Limb (tissue), 2 donors: Measurements from ENCODE around the gene LIF.

Source experiments
- DNase-seq, 2 donors: peaks; one replicate each; pipeline ENCODE4 v3.0.0-alpha.2; 2016; ENCODE audit errors: extremely low spot score in 2 of 2

The LIF gene

DNA sequence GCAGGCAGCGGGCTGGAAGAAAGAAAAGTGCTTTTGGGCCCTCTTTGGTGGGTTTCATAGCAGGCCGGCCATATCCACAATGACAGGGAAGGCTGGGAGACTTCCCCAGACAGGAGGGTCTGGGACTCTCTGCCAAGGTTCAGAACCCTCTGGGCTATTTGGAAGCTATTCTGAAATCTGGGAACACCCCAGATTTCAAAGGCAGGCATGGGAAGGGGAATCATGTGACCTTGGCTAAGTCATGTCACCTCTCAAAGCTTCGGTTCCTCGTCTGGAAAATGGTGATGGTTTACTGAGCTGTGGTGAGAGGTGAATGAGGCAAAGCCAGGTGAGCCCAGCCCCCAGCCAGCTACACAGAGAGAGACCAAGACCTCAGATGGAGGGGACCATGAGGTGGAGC, 38.1 kb upstream of the LIF start:
- DNase-seq: no peak

DNA sequence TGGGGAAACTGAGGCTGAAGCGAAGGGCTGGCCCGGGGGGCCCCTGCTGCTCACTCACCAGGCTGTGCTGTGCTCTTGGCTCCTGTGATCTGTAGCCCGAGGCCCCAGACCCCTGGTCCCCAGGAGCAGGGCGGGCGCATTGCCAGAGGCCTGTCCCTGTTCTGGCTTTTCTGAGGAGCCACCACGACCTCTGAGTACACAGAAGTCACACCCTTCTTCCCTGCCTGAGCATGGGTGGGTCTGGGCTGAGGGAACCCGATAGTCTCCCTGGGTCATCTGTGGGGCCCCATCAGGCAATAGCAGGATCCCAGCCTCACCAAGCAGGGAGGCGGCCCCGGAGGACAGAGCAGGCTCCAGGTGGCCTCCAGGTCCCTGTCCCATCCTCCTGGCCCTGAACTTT, 37.6 kb upstream of the LIF start:
- no peak for DNase-seq

DNA sequence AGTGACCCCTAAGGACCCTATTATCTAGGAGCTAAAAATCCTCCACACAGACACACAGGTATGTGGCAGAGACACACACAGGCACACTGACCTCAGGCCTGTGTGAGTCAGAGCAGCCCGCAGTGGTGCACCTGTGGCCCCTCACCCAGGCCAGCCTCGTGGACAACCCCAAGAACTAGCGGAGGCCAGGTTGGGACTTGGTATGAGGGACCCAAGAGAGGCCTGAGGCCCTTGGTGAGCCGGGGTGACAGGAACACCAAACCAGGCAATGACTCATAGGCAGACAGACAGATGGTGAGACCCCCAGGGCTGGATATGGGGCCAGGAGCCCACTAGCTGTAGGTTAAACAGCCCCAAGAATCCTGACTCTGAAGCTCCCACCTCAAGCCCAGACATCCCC, 36.8 kb upstream of the LIF start:
- DNase-seq: no peak

DNA sequence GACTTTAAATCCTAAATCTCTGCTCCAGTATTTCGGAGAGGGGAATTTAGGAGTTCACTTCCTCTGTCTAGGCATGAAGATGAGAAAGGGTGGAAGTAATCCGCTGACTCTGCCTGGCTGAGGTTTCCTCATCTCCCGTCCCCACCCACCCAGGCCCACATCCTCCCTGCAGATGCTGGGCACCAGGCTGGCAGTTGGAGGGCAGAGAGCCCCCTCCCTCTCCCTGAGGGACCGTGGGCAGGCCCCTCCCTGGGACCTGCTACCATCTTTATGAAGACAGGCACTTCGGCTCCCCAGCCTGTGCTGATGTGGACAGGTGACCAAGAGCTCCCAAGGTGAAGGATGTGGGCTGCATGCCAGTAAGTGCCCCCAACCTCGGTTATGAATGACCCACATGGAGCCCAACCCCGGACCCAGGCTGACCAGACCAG, 36.1 kb upstream of the LIF start:
- no peak for DNase-seq

DNA sequence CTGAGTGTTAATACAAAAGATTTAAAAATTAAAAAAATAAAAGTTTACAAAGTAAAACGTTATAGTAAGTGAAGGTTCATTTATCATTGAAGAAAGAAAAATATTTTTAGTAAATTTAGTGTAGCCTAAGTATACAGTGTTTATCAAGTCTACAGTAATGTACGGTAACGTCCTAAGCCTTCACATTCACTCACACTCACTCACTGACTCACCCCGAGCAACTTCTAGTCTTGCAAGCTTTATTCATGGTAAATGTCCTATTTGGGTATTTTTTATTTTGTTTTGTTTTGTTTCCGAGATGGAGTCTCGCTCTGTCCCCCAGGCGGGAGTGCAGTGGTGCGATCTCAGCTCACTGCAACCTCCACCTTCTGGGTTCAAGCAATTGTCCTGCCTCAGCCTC, 33.9 kb upstream of the LIF start:
- no peak for DNase-seq

DNA sequence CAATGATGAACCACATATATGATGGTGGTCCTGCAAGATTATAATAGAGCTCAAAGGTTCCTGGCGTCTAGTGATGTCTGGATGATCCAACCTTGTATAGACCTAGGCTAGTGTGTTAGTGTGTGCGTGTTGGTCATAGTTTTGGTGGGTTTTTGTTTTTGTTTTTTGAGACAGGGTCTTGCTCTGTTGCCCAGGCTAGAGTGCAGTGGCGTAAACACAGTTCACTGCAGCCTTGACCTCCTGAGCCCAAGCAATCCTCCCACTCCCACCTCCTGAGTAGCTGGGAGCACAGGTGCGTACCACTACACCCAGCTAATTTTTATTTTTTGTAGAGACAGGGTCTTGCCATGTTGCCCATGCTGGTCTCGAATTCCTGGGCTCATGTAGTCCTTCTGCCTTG, 33.4 kb upstream of the LIF start:
- DNase-seq: no peak

DNA sequence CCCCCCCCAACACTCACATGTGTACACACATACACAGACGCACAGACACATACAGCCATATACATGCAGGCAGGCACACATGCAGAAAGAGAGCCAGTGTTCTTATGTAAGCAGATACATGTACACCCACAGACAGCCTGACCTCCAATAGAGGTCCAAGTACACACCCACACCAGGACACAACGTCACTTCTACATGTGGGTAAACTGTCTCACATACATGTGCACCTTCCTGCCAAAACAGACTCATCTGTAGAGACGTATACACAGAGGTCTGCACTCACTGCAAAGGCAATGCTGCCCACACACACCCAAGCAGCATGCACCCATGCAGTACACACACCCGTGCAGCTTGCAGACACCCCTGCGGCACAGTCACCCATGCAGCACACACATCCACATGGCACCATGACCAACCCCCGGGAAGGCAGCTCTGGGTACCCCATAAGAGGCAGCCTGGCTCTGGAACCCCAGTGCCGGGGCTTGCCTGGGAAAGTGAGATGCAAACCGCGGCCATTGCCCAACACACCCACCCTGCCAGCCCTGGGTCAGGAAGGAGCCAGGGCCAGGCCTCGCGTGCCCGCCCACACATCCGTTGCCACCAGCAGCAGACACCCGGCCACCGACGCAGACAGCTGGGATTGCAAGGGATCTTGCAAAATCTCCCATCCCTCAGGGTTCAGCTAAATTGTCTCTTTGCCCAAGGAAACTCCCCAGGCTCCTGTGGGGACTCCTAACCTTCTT, 32.7 kb upstream of the LIF start:
- DNase-seq: no peak

GRCh38 chr22:30277547-30278344, 31.2 kb upstream of the LIF start:
- no peak for DNase-seq

DNA sequence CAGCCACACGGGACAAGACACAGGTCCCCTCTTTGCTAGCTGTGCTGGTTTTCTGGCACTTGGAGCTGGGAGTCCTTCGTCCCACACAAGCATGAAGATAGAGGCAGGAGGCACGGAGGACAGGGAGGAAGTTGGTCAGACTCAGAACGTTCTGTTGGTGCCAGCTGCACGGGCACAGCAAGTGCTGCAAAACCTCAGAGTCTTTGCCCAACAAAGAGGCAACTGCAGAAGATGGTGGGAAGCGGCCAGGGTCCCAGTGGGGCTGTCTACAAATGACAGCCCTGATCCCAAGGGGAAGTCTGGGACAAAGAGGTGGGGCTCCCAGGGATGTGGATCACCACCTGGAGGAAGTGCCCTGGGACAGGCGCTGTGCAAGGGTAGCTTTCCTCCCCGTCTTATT, 29.5 kb upstream of the LIF start:
- no peak for DNase-seq

DNA sequence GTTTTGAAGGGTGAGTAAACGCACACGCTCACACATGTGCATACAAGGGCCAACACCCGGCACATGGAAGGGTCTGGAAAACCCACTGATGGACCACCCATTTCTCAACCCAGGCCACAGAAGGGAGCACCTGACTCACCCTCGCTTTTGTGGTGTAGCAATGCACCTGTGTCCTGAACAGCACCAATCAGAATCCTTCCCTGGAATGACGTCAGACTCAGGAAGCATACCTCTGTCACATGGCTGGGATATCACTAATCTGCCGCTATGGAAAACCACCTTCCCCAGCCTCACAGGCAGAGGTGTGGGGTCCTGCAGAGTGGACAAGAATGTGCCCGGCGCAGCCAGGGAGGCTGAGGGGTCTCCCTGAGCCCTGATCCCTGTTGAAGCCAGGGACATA, 29.1 kb upstream of the LIF start:
- DNase-seq: no peak

- no peak for DNase-seq
These were observed 27.9 kb upstream of the LIF start for GRCh38 chr22:30274437-30274812.

GRCh38 chr22:30273711-30274436, 27.3 kb upstream of the LIF start:
- no peak for DNase-seq

DNA sequence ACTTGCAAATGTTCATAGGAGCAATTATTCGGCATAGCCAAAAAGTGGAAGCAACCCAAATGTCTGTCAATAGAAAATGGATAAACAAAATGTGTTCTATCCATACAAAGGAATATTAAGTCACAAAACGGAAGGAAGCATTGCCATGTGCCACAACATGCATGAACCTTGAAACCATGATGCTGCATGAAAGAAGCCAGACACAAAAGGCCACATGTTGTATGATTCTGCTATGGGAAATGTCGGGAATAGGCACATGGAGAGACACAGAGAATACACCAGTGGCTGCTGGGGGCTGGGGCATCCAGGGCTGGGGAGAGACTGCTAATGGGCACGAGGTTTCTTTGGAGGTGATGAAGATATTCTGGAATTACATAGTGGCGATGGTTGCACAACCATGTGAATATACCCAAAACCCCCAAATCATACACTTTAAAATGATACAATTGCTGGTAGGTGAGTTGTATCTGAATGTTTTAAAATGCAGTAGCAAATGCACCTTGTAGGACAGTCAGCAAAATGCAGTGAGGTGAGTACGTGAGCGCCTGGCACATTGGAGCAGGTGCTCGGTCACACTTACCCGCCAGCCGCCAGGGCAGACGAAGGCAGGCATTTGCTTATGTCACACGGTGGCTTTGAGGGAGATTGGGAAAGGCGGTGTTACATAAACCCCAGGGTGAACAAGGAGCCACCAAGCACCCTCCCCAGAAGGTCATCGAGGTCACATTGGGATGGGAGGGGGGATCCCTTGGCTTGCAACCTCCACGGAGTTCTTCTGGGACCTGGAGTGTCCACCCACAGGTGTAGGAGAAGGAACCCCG, 26.4 kb upstream of the LIF start:
- no peak for DNase-seq

GRCh38 chr22:30270832-30271231, 24.3 kb upstream of the LIF start:
- no peak for DNase-seq

DNA sequence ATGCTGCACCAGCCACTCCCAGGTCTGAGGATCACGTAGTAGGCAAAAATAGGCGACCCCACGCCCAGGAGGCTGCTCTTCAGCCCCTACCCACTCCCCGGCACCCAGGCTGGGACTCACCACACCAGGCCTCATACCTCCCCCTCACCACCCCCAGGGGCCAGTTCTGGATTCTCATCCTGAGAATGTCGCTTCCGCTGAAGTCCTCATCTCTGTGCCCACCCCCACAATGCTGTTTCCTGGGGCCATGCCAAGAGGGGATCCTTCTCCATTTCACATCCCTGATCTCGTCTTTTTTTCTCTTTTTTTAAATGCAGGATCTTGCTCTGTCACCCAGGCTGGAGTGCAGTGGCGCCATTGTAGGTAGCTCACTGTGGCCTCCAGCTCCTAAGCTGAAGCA, 21.8 kb upstream of the LIF start:
- DNase-seq: no peak

- DNase-seq: no peak
These were observed 21.1 kb upstream of the LIF start for GRCh38 chr22:30267382-30268302.

GRCh38 chr22:30266445-30267381, 20.2 kb upstream of the LIF start, which contains the start of gene OSM:
TSS of gene OSM (minus strand) at chr22:30266851. CDS start at chr22:30266799, 52 bp downstream.
- DNase-seq: no peak

DNA sequence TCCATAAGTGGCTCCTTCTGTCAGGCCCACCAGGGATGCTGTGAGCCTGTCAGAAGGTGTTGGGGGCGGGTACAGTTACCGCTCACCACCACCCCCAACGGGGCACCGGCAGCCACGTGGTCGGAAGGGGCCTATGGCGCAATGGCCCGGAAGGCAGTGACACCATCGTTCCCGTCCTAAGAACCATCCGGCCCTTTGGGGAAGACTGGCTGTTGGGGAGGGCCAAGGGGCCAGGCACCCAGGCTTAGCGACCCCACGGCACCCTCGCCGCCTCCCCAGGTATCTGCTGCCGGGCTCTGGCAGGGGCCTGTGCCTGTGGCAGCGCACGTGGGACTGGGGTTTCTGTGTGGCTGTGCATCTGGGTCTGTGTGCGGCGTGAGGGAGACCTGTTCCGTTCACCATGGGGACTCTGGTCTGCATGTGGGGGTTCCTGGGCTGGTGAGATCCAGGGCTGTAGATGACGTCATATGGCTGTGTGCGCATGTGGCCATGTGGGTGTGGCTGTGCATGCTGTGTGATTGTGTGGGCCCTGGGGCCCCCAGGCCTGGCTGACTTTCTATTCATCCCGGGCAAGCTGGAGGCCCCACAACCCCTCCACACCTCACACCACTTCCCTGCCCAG, 19.4 kb upstream of the LIF start:
- no peak for DNase-seq
